Measurements from ENCODE around the gene ARAP1.

GRCh38 chr11:72681226-72682153 lies 70.7 kb downstream of the ARAP1 start:
- TF ChIP-seq EP300 (IDR thresholded peaks at IDR 0.05) = no peak
- TF ChIP-seq CTCF (IDR thresholded peaks at IDR 0.05) = no peak
- no peak for TF ChIP-seq POLR2AphosphoS5 (IDR thresholded peaks at IDR 0.05)
- TF ChIP-seq POLR2A (IDR thresholded peaks at IDR 0.05) = no peak
